Measurements from ENCODE around the gene CCDC50. TPM values are rescaled to one million over a fixed set of nuclear protein-coding genes. Genes with fewer than 3 reads are reported as not detected.

The CCDC50 gene
- total and polyA plus RNA-seq, 10 of the 15 experiments (the other 5 are each of a cell fraction or from before 2014, with no cell fraction given): 46.7 to 150 (median 125) TPM

DNA sequence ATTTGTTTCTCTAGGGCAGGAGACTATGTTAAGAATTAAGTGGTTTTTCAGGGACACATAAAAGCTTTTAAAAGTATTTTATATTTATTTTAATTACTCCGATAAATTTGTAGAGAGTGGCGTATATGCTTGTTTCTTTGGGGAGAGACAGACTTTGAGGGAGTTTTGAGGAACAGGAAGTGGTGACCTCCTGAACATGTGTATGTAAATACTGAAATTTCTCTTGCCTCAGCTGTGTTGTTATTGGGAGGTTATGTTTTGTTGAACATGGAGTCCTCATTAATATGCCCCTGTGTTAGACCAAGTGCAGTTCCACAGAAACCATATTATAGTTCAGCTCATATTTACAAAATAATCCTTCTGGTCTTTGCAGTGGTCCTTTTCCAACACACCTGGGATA, 42.9 kb downstream of the CCDC50 start (continued):
- TF ChIP-seq GATAD2B (conservative IDR thresholded peaks at IDR 0.05; ENCODE audit: low read depth): no peak
- no peak for TF ChIP-seq TCF12 (IDR thresholded peaks at IDR 0.05; ENCODE audit: low read depth, low read length)
- no peak for TF ChIP-seq SIX5 (IDR thresholded peaks at IDR 0.05; ENCODE audit: low read depth, low read length, severe bottlenecking)
- TF ChIP-seq CEBPB (IDR thresholded peaks at IDR 0.05; ENCODE audit: borderline replicate concordance in 1 of 2, low read depth in 2 of 2, low read length in 2 of 2): no peak

- 85% methylated on average over 4 of the region's 4 CpGs for WGBS (ENCODE audit: insufficient coverage, insufficient replicate concordance, low lambda C conversion rate, missing lambda C conversion rate)
- RAD21 ChIA-PET (ENCODE audit: unreplicated experiment): interaction anchor here (1.2 kb wide), 2 partner anchors 8 to 14 kb away, joined by 3 to 4 read pairs; no protein-coding TSS in a partner anchor
- Histone ChIP-seq H3K4me1 (ENCODE audit: control insufficient read depth, insufficient read depth, low read length) (peaks cover 8% of the 10 kb centered on the region), H3K9me3 (replicated peaks; ENCODE audit: control insufficient read depth, insufficient read depth, low read length) (no peaks in the 10 kb centered on the region), H2AFZ (ENCODE audit: control insufficient read depth, low read depth, low read length) (no peak overlapping the region), H3K27me3 (replicated peaks in 1 of 2; ENCODE audit: control insufficient read depth in 2 of 2, insufficient read depth in 2 of 2, low read length in 1 of 2) (no peaks in the 10 kb centered on the region), H3K27ac (ENCODE audit: control insufficient read depth, insufficient read depth) (no peak overlapping the region), H3K4me3 (no peak overlapping the region), H3K79me2 (ENCODE audit: control insufficient read depth, insufficient read depth, low read length) (no peaks in the 10 kb centered on the region), H4K20me1 (ENCODE audit: control insufficient read depth, insufficient read depth) (no peaks in the 10 kb centered on the region), H3K36me3 (ENCODE audit: control insufficient read depth in 2 of 2, insufficient read depth in 2 of 2, low read length in 1 of 2) (peaks cover 2 to 15% of the 10 kb centered on the region in 2 experiments; a peak in 3 of 4 replicates), H3K9ac (ENCODE audit: control insufficient read depth, insufficient read depth, low read length) (no peak overlapping the region), H3K4me2 (ENCODE audit: control insufficient read depth, insufficient read depth) (no peak overlapping the region)
- CTCF ChIA-PET: interaction anchor here (1.4 to 1.8 kb wide), 4 partner anchors 9 to 237 kb away, joined by 4 to 8 read pairs (median 4); no protein-coding TSS in a partner anchor
- in situ Hi-C loops (cut with MboI) (no loop called here), intact Hi-C loops (cut with micrococcal nuclease; ENCODE audit: unreplicated experiment) (no loop called here)
- FAIRE-seq: no peak
- DNase-seq (ENCODE audit: low read depth, low spot score): no peak
- ATAC-seq: no peak
- SMC1A ChIA-PET (ENCODE audit: uncharacterized antibody, unreplicated experiment): interaction anchor here (1.0 to 4.7 kb wide), 4 partner anchors 10 to 135 kb away, joined by 4 to 51 read pairs (median 10); no protein-coding TSS in a partner anchor
- no TSS peak for BruUV-seq (replicated peaks)
- POLR2A ChIA-PET: interaction anchor here (0.8 to 2.3 kb wide), 3 partner anchors 10 to 176 kb away, joined by 3 to 9 read pairs (median 3); no protein-coding TSS in a partner anchor
- TF ChIP-seq ZSCAN29 (IDR thresholded peaks at IDR 0.05): no peak
- no peak for TF ChIP-seq RELA (IDR thresholded peaks at IDR 0.05; ENCODE audit: borderline replicate concordance, partially characterized antibody)
- no peak for TF ChIP-seq YY1 (IDR thresholded peaks at IDR 0.05; ENCODE audit: low read depth, low read length)
- no peak for TF ChIP-seq KDM1A (IDR thresholded peaks at IDR 0.05; ENCODE audit: borderline replicate concordance)
- TF ChIP-seq NRF1 (conservative IDR thresholded peaks at IDR 0.05; ENCODE audit: low read depth, low read length): no peak
- no peak for TF ChIP-seq NR2C1 (IDR thresholded peaks at IDR 0.05)
- no peak for TF ChIP-seq ATF7 (IDR thresholded peaks at IDR 0.05; ENCODE audit: low read depth)
- TF ChIP-seq TAF1 (IDR thresholded peaks at IDR 0.05; ENCODE audit: borderline replicate concordance, low read depth, low read length): no peak
- TF ChIP-seq ATF3 (IDR thresholded peaks at IDR 0.05; ENCODE audit: borderline replicate concordance, extremely low read depth, low read depth, low read length): no peak
- TF ChIP-seq FOS (IDR thresholded peaks at IDR 0.05; ENCODE audit: borderline replicate concordance, extremely low read depth, insufficient read length): no peak
- TF ChIP-seq MTA2 (IDR thresholded peaks at IDR 0.05; ENCODE audit: low read depth): no peak
- no peak for TF ChIP-seq ZBTB11 (CRISPR knock-in tag; IDR thresholded peaks at IDR 0.05)
- TF ChIP-seq CBX3 (IDR thresholded peaks at IDR 0.05; ENCODE audit: borderline replicate concordance, low read depth): no peak
- TF ChIP-seq GATAD2B (conservative IDR thresholded peaks at IDR 0.05; ENCODE audit: low read depth): no peak
Observed at GRCh38 chr3:191373327-191373726, 44.1 kb downstream of the CCDC50 start.

Data from GM12878 (cell line).